Loucy (cell line): ENCODE data around the gene TYR.

Experiments
- CTCF ChIP-seq: fragments of 200-600 bp; sonication (generic); conservative IDR thresholded peaks from 2 replicates; pipeline ENCODE4 v1.5.1; 2014; ENCODE audit warnings: mild to moderate bottlenecking, antibody characterized with exemption, low read length
- EZH2phosphoT487 ChIP-seq: fragments of 200-600 bp; IDR thresholded peaks from 2 replicates; pipeline ENCODE4 v1.6.1; 2018; ENCODE audit warnings: antibody characterized with exemption, mild to moderate bottlenecking, moderate library complexity, borderline replicate concordance

GRCh38 chr11:89201138-89201537 is 23.5 kb downstream of the TYR start:
- TF ChIP-seq EZH2phosphoT487 (no peak), CTCF (no peak)
